Activated CD8-positive, alpha-beta memory T cell treated with anti-CD3 and anti-CD28 coated beads for 36 hours (primary cell): ENCODE results near the gene ROM1. TPM values are rescaled to one million over a fixed set of nuclear protein-coding genes. Genes with fewer than 3 reads are reported as not detected.
"Not testable (repeated sequence)": the region's sequence is repeated elsewhere in the genome, so short reads cannot be mapped to it uniquely, and the experiment has no call there.

ENCODE experiments used
- CTCF ChIA-PET: fragments of 350-600 bp; sonication (Branson Sonifier 250); formaldehyde crosslinking; loops from one replicate; lab custom pipeline; 2021; ENCODE audit warnings: antibody characterized with exemption; lab: Charles Lee
- POLR2A ChIA-PET: fragments of 350-600 bp; sonication (Branson Sonifier 250); formaldehyde crosslinking; loops from one replicate; lab custom pipeline; 2021; ENCODE audit warnings: antibody characterized with exemption; lab: Charles Lee
- total RNA-seq, 2 experiments: library from RNA; stranded (reverse); gene quantifications; one replicate each; pipeline ENCODE4 v1.2.3, GENCODE V29; 2021

The ROM1 gene
- total RNA-seq, 2 experiments from 2014 or later: 3.0 to 3.2 TPM

DNA sequence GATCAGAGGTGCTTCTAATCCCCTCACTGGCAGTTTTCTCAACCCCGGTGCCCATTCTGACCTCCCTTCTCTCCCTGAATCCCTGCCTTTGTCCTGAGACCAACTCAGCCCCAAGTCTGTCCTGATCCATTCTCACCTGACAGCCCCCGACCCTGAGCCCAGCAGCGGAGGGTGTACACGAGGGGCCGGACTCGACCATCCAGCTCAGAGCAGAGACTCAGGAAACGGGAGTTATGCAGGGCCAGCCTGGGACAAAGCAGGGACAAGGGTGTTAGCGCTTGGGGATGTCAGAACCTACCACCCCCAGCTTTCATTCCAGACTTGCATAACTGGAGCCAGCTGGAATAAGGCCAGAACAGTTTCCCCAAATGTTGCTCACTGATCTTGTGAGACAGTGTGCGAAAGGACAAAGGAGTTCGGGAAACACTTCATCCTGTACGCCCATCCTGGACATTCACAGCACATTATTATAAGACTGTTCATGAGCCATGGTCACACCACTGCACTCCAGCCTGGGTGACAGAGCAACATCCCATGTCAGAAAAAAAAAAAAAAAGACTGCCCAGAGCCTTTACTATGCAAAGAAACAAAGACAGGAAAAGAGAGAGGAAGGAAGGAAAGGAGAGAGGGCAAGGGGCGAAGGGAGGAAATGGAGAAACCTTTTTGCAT, 35.9 kb upstream of the ROM1 start:
- ChIA-PET CTCF (interaction anchor here (1.3 to 1.7 kb wide), 3 partner anchors 12 to 88 kb away, joined by 3 to 4 read pairs (median 4); partner anchors contain the start of genes C11orf98, CSKMT and TUT1), POLR2A (interaction anchor here (0.5 to 0.7 kb wide), 2 partner anchors 13 to 1267 kb away, joined by 4 to 6 read pairs; no protein-coding TSS in a partner anchor)

DNA sequence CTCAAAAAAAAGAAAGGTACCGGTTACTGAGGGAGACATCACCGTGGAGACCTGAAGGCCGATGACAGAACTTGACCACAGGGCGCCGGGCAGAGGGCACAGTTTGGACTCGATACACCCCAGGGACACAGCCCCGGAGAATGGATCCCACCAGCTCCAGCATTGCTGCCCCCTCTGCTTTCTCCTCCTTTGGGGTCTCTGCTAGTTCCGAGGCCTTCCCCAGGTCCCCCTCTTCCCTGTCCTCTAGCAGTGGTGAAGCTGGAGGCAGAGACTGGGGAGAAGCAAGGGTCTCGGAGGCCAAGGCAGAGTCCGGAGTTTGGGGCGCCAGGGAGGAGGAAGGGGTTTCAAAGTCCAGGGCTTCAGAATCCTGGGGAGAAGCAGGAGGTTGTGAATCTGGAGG, 34.5 kb upstream of the ROM1 start:
- POLR2A ChIA-PET: no interaction called here
- CTCF ChIA-PET: no interaction called here

GRCh38 chr11:62579252-62579651, 33.8 kb upstream of the ROM1 start:
- ChIA-PET CTCF (no interaction called here), POLR2A (no interaction called here)

DNA sequence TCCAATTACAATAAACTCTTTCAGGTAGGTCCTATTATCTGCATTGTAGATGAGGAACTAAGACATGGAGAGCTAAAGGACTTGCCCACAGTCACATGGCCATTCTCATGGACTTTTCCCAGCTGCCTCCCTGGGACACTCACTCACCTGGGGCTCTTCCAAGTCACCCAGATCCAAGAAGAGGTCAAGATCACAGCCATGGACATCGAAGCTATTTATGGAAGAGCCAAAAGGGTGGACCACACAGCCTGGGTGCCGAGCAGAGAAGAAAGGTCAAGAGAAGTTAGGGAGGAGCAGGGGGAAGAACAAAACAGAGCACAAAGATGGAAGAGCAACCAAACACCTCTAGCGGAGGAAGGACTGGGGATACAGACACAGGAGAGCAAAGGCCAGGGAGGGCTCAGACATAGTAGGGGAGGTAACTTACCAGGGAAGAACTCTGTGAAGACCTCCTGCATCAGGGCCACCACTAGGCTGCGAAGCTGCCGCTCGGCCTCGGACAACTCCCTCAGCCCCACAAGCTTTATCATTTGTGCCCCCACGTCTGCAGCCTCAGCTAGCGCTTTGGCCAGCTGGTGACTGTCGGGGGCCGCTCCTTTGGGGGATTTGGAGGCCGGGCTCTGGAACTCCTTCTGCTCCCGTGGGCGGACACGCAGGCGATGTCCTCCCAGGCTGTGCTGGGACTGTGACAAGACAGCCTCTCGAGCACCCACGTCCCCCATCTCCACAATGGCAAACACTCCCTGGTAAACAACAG, 31.9 kb upstream of the ROM1 start:
- POLR2A ChIA-PET: no interaction called here
- CTCF ChIA-PET: interaction anchor here (1.0 kb wide), 1 partner anchor 187 kb away, joined by 4 read pairs; no protein-coding TSS in a partner anchor

GRCh38 chr11:62581735-62582134, 31.3 kb upstream of the ROM1 start:
- POLR2A ChIA-PET, CTCF ChIA-PET: not testable (repeated sequence)

DNA sequence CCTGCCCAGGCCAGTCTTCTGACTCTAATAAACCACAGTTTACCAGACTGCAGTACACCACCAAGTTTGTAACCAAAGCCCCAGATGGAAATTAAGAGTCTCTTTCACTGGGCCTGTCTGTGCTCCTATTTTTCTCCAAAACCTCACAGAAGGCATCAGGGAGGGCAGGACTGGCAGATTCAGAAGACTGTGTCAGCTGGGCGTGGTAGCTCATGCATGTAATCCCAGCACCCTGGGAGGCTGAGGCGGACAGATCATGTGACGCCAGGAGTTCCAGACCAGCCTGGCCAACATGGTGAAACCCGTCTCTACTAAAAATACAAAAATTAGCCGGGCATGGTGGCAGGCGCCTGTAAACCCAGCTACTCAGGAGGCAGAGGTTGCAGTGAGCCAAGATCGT, 27.7 kb upstream of the ROM1 start:
- CTCF ChIA-PET: not testable (repeated sequence)
- POLR2A ChIA-PET: interaction anchor here (1.0 kb wide), 1 partner anchor 16 kb away, joined by 5 read pairs; the partner anchor contains the start of gene MTA2

DNA sequence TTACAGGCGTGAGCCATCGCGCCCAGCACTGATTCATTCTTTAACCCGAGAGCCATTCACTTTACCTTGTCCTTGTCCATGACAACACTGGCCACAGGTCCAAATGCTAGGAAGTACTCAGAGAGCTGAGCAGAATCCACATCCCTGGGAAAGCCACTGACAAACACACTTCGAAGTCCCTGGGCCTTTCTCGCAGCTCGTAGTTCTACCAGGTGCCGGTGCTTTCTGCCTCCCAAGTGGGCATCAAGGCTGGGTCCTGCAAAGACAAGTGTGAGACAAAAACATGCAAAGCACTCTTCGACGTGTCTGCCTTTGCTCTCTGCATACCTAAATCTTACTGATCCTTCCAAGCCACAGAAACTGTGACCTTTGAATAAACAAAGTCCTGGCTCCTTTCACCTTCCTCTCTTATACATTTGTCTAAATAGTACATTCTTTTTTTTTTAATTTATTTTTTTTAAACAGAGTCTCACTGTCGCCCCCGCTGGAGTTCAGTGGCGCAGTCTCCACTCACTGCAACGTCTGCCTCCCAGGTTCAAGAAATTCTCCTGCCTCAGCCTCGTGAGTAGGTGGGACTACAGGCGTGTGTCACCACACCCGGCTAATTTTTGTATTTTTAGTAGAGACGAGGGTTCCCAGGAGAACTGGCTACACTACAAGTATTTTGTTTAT, 24.0 kb upstream of the ROM1 start:
- ChIA-PET POLR2A (interaction anchor here (1.6 kb wide), 1 partner anchor 33 kb away, joined by 3 read pairs; the partner anchor contains the start of gene B3GAT3), CTCF (interaction anchor here (1.2 to 3.5 kb wide), 3 partner anchors 12 to 164 kb away, joined by 3 to 13 read pairs (median 4); no protein-coding TSS in a partner anchor)

DNA sequence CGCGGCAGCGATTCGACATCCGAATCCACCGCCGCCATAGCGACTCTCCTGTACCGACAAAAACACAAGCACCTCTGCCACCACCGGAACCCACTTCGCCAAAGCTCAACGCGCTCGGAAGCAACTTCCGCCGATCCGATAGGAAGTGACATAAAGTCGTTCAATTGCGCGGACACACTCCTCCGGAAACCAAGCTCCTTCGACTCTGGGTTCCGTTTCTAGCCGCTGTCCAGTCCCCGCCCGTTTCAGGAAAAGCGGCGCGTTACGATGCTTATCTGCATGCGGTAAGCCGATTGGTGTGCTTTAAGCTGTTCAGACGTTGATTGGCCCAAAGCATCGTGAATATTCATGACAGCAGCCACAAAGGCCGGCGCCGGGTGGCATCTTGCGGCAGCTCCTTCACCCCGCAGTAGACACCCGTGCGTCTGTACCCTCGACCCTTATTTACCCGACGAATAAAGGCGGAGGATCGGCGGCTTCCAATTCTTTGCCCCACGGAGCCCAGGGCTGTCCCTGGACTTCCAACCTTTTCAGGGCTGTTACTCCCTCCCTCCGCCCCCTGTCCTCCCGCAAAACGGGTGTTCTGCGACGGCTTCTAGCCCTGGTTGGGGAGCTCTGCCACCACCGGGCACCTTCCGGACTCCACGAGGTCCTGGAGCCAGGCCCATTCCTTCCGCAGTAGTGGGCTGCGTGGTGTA, 21.5 kb upstream of the ROM1 start, which contains the start of gene TUT1:
Gene TUT1 (minus strand): TSS at position 76 of the 698 bp plus-strand sequence. CDS start 38 bp downstream, at position 38.
- POLR2A ChIA-PET: interaction anchor here (0.6 to 3.2 kb wide), 26 partner anchors 9 to 265 kb away, joined by 3 to 44 read pairs (median 6); partner anchors contain the start of genes B3GAT3, C11orf98, CSKMT and EEF1G
- CTCF ChIA-PET: interaction anchor here (0.5 to 3.5 kb wide), 22 partner anchors 8 to 190 kb away, joined by 3 to 46 read pairs (median 4); partner anchors contain the start of genes B3GAT3, C11orf98, CSKMT and EML3

DNA sequence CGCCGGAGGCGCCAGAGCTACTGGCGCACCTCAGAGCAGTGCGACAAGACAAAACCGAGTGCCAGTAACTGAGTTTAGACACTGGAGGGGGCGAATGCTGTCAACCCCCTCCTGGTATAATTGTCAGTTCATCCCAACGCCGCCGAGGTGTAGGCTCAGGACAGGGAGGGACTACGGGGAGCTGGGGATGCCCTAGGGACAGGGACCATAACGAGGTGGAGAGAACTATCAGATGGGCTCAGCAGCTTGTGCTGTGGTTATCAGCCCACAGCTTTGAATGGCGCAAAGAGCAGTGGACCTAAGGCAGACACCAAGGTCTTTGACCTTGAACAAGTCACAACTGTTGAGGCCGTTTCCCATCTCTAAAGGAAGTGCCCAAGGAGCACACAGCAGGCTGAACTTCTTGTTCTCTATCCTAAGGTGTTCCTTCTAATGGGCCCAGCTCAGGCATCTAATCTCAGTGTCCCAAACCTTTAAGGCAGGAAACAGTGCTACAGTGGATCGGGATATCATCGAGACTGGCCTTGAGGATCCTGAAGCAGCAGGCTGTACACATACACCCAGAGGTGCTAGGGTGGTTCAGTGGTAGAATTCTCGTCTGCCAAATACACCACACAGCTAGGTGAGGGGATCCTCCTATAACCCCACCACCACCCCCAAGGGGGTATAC, 20.8 kb upstream of the ROM1 start:
- CTCF ChIA-PET: interaction anchor here (0.5 to 3.5 kb wide), 26 partner anchors 9 to 240 kb away, joined by 3 to 46 read pairs (median 4); partner anchors contain the start of genes B3GAT3, C11orf98, CSKMT and EML3
- POLR2A ChIA-PET: interaction anchor here (0.6 to 3.2 kb wide), 23 partner anchors 8 to 264 kb away, joined by 3 to 44 read pairs (median 6); partner anchors contain the start of genes B3GAT3, C11orf98, CSKMT and EEF1G

- ChIA-PET POLR2A (interaction anchor here (0.6 to 3.2 kb wide), 8 partner anchors 8 to 176 kb away, joined by 3 to 44 read pairs (median 18); partner anchors contain the start of genes B3GAT3, C11orf98, CSKMT and EEF1G), CTCF (interaction anchor here (0.6 to 3.5 kb wide), 14 partner anchors 8 to 240 kb away, joined by 3 to 46 read pairs (median 3); partner anchors contain the start of genes EML3, MTA2, ROM1 and TEX54)
Measured at GRCh38 chr11:62592989-62593421, 20.1 kb upstream of the ROM1 start.

- ChIA-PET CTCF (interaction anchor here (0.6 to 3.5 kb wide), 17 partner anchors 8 to 239 kb away, joined by 3 to 46 read pairs (median 3); partner anchors contain the start of genes EML3, MTA2, ROM1 and TEX54), POLR2A (interaction anchor here (0.6 to 3.2 kb wide), 7 partner anchors 7 to 176 kb away, joined by 3 to 44 read pairs (median 8); partner anchors contain the start of genes B3GAT3, C11orf98, CSKMT and LBHD1)
Measured at GRCh38 chr11:62593434-62594044, 19.5 kb upstream of the ROM1 start.

DNA sequence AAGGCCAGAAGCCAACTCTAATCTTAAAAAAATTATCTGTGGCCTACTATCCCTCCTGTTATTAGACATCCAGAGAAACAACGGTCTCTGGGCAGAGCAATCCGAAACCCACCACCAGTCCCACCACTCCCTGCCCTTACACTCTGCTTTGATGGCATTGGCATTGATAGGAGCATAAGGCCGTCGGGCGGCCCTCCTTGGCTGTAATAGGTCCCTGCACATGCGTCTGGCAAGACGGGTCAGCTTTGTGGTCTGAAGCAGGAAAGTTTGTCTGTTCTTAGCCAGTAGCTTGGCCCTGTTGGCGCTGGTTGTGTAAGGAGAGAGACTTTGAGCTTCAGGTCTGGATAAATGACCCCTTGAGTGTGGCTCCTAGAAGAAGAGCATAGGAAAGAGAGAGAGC, 17.9 kb upstream of the ROM1 start:
- POLR2A ChIA-PET: interaction anchor here (0.8 kb wide), 1 partner anchor 262 kb away, joined by 5 read pairs; no protein-coding TSS in a partner anchor
- CTCF ChIA-PET: interaction anchor here (2.4 kb wide), 1 partner anchor 17 kb away, joined by 8 read pairs; the partner anchor contains the start of gene EML3

DNA sequence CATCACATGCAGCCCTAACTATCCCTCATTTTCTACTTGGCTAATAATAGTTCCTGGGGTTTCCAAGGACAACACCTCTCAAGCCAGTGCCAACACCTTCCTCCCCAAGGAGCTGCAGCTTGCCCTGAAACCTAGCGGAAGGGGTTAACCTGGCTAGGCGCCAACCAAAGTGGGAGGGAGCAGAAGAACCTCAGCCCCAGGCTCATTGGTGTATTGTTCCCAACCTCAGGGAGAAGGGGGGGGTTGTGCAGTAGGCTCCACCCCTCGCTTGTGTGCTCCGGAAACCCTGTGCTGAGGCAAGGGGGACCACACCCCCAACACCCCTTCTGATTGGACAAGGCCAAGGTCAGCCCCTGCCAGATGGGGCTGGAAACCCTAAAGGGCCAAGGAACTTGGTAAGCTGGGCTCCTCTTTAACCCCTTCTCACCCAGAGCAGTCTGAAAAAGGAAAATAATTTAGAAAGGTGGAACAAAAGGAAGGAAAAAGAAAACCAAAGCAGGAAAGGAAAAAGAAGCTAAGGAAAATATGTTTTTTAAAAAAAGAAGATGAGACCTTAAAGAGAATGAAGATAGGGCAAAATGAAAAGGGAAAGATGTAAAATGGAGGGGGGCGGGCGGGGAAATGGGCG, 13.9 kb upstream of the ROM1 start:
- ChIA-PET CTCF (interaction anchor here (0.9 to 3.0 kb wide), 4 partner anchors 8 to 95 kb away, joined by 3 to 28 read pairs (median 4); partner anchors contain the start of genes C11orf98, CSKMT and TUT1), POLR2A (interaction anchor here (0.7 to 3.2 kb wide), 5 partner anchors 7 to 256 kb away, joined by 4 to 44 read pairs (median 7); partner anchors contain the start of gene TUT1)

GRCh38 chr11:62599901-62600300, 13.2 kb upstream of the ROM1 start:
- ChIA-PET POLR2A (interaction anchor here (0.7 to 3.2 kb wide), 7 partner anchors 8 to 255 kb away, joined by 4 to 44 read pairs (median 9); partner anchors contain the start of genes C11orf98, CSKMT, LBHD1 and TUT1), CTCF (interaction anchor here (0.6 to 3.0 kb wide), 4 partner anchors 9 to 95 kb away, joined by 3 to 28 read pairs (median 4); partner anchors contain the start of gene TUT1)

GRCh38 chr11:62600367-62601121, 12.5 kb upstream of the ROM1 start:
- ChIA-PET CTCF (interaction anchor here (0.6 to 3.0 kb wide), 6 partner anchors 8 to 176 kb away, joined by 3 to 28 read pairs (median 6); partner anchors contain the start of gene TUT1), POLR2A (interaction anchor here (0.6 to 3.2 kb wide), 9 partner anchors 9 to 254 kb away, joined by 3 to 44 read pairs (median 9); partner anchors contain the start of genes C11orf98, CSKMT, LBHD1 and TUT1)
